ENCODE measurements around the gene SRPK2. TPM values are rescaled to one million over a fixed set of nuclear protein-coding genes. Genes with fewer than 3 reads are reported as not detected.

The SRPK2 gene
- total RNA-seq, 2 donors from 2014 or later, result 52.6 to 99.5 TPM

GRCh38 chr7:105218939-105219770 is 169.6 kb downstream of the SRPK2 start:
- intact Hi-C loops (cut with DNase I), result no loop called here
- Histone ChIP-seq H3K27ac (no peak overlapping the region), H3K9me3 (no peaks in the 10 kb centered on the region), H3K27me3 (replicated peaks; ENCODE audit: insufficient read depth) (no peaks in the 10 kb centered on the region), H3K4me1 (replicated peaks) (no peaks in the 10 kb centered on the region), H3K36me3 (no peaks in the 10 kb centered on the region), H3K4me3 (no peak overlapping the region)
- 90% methylated on average over 11 of the region's 11 CpGs for WGBS
- DNase-seq (ENCODE audit: low spot score), result no peak
- TF ChIP-seq POLR2AphosphoS5 (IDR thresholded peaks at IDR 0.05), result no peak
- TF ChIP-seq POLR2A (IDR thresholded peaks at IDR 0.05), result no peak
- TF ChIP-seq, protein P1, sequence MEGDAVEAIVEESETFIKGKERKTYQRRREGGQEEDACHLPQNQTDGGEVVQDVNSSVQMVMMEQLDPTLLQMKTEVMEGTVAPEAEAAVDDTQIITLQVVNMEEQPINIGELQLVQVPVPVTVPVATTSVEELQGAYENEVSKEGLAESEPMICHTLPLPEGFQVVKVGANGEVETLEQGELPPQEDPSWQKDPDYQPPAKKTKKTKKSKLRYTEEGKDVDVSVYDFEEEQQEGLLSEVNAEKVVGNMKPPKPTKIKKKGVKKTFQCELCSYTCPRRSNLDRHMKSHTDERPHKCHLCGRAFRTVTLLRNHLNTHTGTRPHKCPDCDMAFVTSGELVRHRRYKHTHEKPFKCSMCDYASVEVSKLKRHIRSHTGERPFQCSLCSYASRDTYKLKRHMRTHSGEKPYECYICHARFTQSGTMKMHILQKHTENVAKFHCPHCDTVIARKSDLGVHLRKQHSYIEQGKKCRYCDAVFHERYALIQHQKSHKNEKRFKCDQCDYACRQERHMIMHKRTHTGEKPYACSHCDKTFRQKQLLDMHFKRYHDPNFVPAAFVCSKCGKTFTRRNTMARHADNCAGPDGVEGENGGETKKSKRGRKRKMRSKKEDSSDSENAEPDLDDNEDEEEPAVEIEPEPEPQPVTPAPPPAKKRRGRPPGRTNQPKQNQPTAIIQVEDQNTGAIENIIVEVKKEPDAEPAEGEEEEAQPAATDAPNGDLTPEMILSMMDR (IDR thresholded peaks at IDR 0.05), result no peak

DNA sequence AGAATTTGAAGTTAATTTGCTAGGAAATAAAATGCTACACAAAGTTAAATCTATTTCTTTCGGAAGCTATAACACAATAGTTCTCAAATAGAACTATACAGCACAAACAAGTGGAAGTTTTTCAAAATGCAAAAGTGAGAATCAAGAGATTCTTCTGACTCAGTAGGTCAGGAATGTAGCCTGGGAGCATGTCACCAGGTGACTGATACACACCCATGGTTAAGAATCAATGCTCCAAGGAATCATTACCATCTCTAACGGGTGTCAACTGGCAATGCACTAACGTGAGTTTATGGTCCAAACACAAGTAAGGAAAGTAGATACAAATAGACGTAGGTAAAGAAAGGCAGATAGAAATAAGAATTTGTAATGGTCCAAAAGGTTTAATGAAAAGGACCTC is 170.5 kb downstream of the SRPK2 start:
- no peaks in the 10 kb centered on the region for H3K36me3 ChIP-seq
- no peak for DNase-seq (ENCODE audit: low spot score)
- no peaks in the 10 kb centered on the region for H3K9me3 ChIP-seq
- H3K27ac ChIP-seq, result no peak overlapping the region
- no peak overlapping the region for H3K4me3 ChIP-seq
- intact Hi-C loops (cut with DNase I), result no loop called here
- TF ChIP-seq POLR2AphosphoS5 (IDR thresholded peaks at IDR 0.05), result no peak
- TF ChIP-seq POLR2A (IDR thresholded peaks at IDR 0.05), result no peak
- TF ChIP-seq, protein P1 (IDR thresholded peaks at IDR 0.05), result no peak
- no peaks in the 10 kb centered on the region for H3K27me3 ChIP-seq (replicated peaks; ENCODE audit: insufficient read depth)
- WGBS, result 80% methylated on average over 4 of the region's 4 CpGs
- H3K4me1 ChIP-seq (replicated peaks), result no peaks in the 10 kb centered on the region

DNA sequence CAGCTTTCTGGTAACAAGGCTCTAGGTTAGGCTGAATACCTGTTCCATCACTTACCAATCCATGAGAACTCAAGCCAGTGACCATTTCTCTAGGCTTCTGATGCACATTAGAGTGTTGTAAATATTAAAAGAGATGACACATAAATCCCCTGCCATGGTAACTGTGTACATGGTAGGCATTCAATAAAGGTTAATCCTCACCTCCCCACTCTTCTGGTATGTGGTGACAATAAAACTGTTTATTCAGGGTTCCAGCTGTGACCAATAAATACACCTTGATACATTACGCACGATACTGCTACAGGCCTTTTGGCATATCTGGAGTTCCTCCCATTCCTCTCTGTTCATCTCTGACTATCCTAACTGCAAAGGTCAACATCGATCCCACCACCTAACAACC is 171.9 kb downstream of the SRPK2 start:
- no peaks in the 10 kb centered on the region for H3K36me3 ChIP-seq
- no peaks in the 10 kb centered on the region for H3K4me1 ChIP-seq (replicated peaks)
- H3K27me3 ChIP-seq (replicated peaks; ENCODE audit: insufficient read depth), result no peaks in the 10 kb centered on the region
- TF ChIP-seq POLR2A (IDR thresholded peaks at IDR 0.05) (no peak), POLR2AphosphoS5 (IDR thresholded peaks at IDR 0.05) (peak; percentile 53)
- TF ChIP-seq, protein P1 (IDR thresholded peaks at IDR 0.05), result no peak
- no peak for DNase-seq (ENCODE audit: low spot score)
- intact Hi-C loops (cut with DNase I), result no loop called here
- H3K9me3 ChIP-seq, result no peaks in the 10 kb centered on the region
- no peak overlapping the region for H3K27ac ChIP-seq
- WGBS, result 49% methylated on average over 3 of the region's 3 CpGs
- no peak overlapping the region for H3K4me3 ChIP-seq

DNA sequence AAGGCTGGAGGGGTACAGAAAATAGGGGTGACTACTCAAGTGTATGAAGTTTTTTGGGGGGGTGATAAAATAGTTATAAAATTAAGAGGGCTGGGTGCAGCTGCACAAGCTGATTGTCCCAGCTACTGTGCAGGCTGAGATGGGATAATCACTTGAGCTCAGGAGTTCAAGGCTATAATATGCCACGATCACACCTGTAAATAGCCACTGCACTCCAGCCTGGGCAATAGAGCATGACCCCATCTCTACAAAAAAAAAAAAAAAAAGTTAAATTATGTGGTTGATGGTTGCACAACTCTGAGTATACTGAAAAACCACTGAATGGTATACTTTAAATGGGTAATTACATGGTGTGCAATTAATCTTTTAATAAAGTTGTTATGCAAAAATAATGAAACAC is 172.9 kb downstream of the SRPK2 start:
- no peaks in the 10 kb centered on the region for H3K36me3 ChIP-seq
- no peak overlapping the region for H3K27ac ChIP-seq
- intact Hi-C loops (cut with DNase I), result no loop called here
- no peaks in the 10 kb centered on the region for H3K27me3 ChIP-seq (replicated peaks; ENCODE audit: insufficient read depth)
- no peak overlapping the region for H3K4me3 ChIP-seq
- H3K9me3 ChIP-seq, result no peaks in the 10 kb centered on the region
- TF ChIP-seq POLR2A (IDR thresholded peaks at IDR 0.05) (no peak), POLR2AphosphoS5 (IDR thresholded peaks at IDR 0.05) (no peak)
- TF ChIP-seq, protein P1 (IDR thresholded peaks at IDR 0.05), result no peak
- WGBS, result 92% methylated on average over 1 of the region's 1 CpG
- no peaks in the 10 kb centered on the region for H3K4me1 ChIP-seq (replicated peaks)
- DNase-seq (ENCODE audit: low spot score), result no peak

- Histone ChIP-seq H3K4me3 (no peak overlapping the region), H3K4me1 (replicated peaks) (no peaks in the 10 kb centered on the region), H3K27me3 (replicated peaks; ENCODE audit: insufficient read depth) (no peaks in the 10 kb centered on the region), H3K36me3 (no peaks in the 10 kb centered on the region), H3K27ac (no peak overlapping the region), H3K9me3 (no peaks in the 10 kb centered on the region)
- no peak for DNase-seq (ENCODE audit: low spot score)
- no peak for TF ChIP-seq POLR2AphosphoS5 (IDR thresholded peaks at IDR 0.05)
- TF ChIP-seq, protein P1 (IDR thresholded peaks at IDR 0.05), result no peak
- TF ChIP-seq POLR2A (IDR thresholded peaks at IDR 0.05), result no peak
- WGBS, result 96% methylated on average over 4 of the region's 4 CpGs
- intact Hi-C loops (cut with DNase I), result no loop called here
Observed at GRCh38 chr7:105215182-105215581, 173.5 kb downstream of the SRPK2 start.

Measured in prostate gland (tissue), 2 donors.